Left ventricle myocardium inferior (tissue), 1 donor: ENCODE measurements around the gene CYYR1. TPM values are rescaled to one million over a fixed set of nuclear protein-coding genes. Genes with fewer than 3 reads are reported as not detected.

Source experiments
- DNase-seq: peaks from one replicate; pipeline ENCODE4 v3.0.0-alpha.2; 2020
- H3K27ac ChIP-seq: fragments of 200-600 bp; replicated peaks from 2 replicates; pipeline ENCODE4 v1.8.0; 2021
- H3K27me3 ChIP-seq: fragments of 200-600 bp; 2 replicates; pipeline ENCODE4 v1.8.0; 2021; ENCODE audit warnings: low read depth
- H3K36me3 ChIP-seq: fragments of 200-600 bp; 2 replicates; pipeline ENCODE4 v1.8.0; 2021
- H3K4me1 ChIP-seq: fragments of 200-600 bp; 2 replicates; pipeline ENCODE4 v1.8.0; 2021
- H3K4me3 ChIP-seq: fragments of 200-600 bp; 2 replicates; pipeline ENCODE4 v1.8.0; 2021; ENCODE audit warnings: mild to moderate bottlenecking, moderate library complexity
- H3K9me3 ChIP-seq: fragments of 200-600 bp; replicated peaks from 2 replicates; pipeline ENCODE4 v1.8.0; 2021
- CTCF ChIP-seq: fragments of 200-600 bp; IDR thresholded peaks from 2 replicates; pipeline ENCODE4 v1.8.0; 2021; ENCODE audit warnings: antibody characterized with exemption, mild to moderate bottlenecking, borderline replicate concordance
- intact Hi-C: fragments of 100-400 bp; cut with micrococcal nuclease; formaldehyde crosslinking; loops from one replicate; pipeline ENCODE4 v1.11.0; 2022
- total RNA-seq: library from RNA; stranded (reverse); fragmentation: NEBNext Ultra II Directional; extraction: Animal tissue kit (Norgen Biotek cat#: 25700); gene quantifications from one replicate; pipeline ENCODE4 v1.2.1, GENCODE V29; 2021
- donor health status: DM: no; HTN: yes; CAD: no; lungs with severe emphysema.

The CYYR1 gene
- total RNA-seq, 1 donor from 2014 or later, result 21.6 TPM

- Histone ChIP-seq H3K4me1 (peaks cover 21% of the 10 kb centered on the region), H3K27ac (no peak overlapping the region), H3K27me3 (no peaks in the 10 kb centered on the region), H3K4me3 (no peak overlapping the region), H3K36me3 (no peaks in the 10 kb centered on the region), H3K9me3 (peaks cover 6% of the 10 kb centered on the region)
- no peak for TF ChIP-seq CTCF
- no peak for DNase-seq
- intact Hi-C loops, result no loop called here
These were observed 43.6 kb downstream of the CYYR1 start for GRCh38 chr21:26529526-26529925.

- Histone ChIP-seq H3K4me1 (peaks cover 22% of the 10 kb centered on the region), H3K27me3 (no peaks in the 10 kb centered on the region), H3K4me3 (no peak overlapping the region), H3K9me3 (peaks cover 6% of the 10 kb centered on the region), H3K36me3 (no peaks in the 10 kb centered on the region), H3K27ac (no peak overlapping the region)
- no peak for TF ChIP-seq CTCF
- DNase-seq, result no peak
- intact Hi-C loops, result no loop called here
These were observed 44.2 kb downstream of the CYYR1 start for GRCh38 chr21:26528882-26529281.

- TF ChIP-seq CTCF, result no peak
These were observed 50.4 kb downstream of the CYYR1 start for GRCh38 chr21:26522704-26523103.

GRCh38 chr21:26519142-26519541, 53.9 kb downstream of the CYYR1 start:
- H3K36me3 ChIP-seq, result no peaks in the 10 kb centered on the region

More at GRCh38 chr21:26522704-26523103, 50.4 kb downstream of the CYYR1 start:
- Histone ChIP-seq H3K27me3 (no peaks in the 10 kb centered on the region), H3K36me3 (no peaks in the 10 kb centered on the region), H3K4me1 (peaks cover 25% of the 10 kb centered on the region), H3K4me3 (no peak overlapping the region), H3K27ac (peak overlapping the region; percentile 31), H3K9me3 (peaks cover 7% of the 10 kb centered on the region)
- intact Hi-C loops, result no loop called here
- DNase-seq, result no peak

GRCh38 chr21:26515257-26515656, 57.8 kb downstream of the CYYR1 start:
- no peak for TF ChIP-seq CTCF
- intact Hi-C loops, result no loop called here
- Histone ChIP-seq H3K9me3 (peaks cover 7% of the 10 kb centered on the region), H3K36me3 (no peaks in the 10 kb centered on the region), H3K27ac (no peak overlapping the region), H3K4me3 (no peak overlapping the region), H3K27me3 (no peaks in the 10 kb centered on the region), H3K4me1 (no peaks in the 10 kb centered on the region)
- no peak for DNase-seq

More at GRCh38 chr21:26519142-26519541, 53.9 kb downstream of the CYYR1 start:
- Histone ChIP-seq H3K4me3 (no peak overlapping the region), H3K27ac (no peak overlapping the region), H3K9me3 (peaks cover 7% of the 10 kb centered on the region), H3K27me3 (no peaks in the 10 kb centered on the region), H3K4me1 (peaks cover 17% of the 10 kb centered on the region)
- intact Hi-C loops, result no loop called here
- DNase-seq, result no peak
- TF ChIP-seq CTCF, result no peak

- Histone ChIP-seq H3K27ac (no peak overlapping the region), H3K27me3 (no peaks in the 10 kb centered on the region), H3K4me1 (no peaks in the 10 kb centered on the region), H3K4me3 (no peak overlapping the region), H3K9me3 (peaks cover 2% of the 10 kb centered on the region), H3K36me3 (no peaks in the 10 kb centered on the region)
- no peak for TF ChIP-seq CTCF
- no peak for DNase-seq
- intact Hi-C loops, result no loop called here
These were observed 59.9 kb downstream of the CYYR1 start for GRCh38 chr21:26513212-26513611.
